Epithelial cell of esophagus (primary cell): ENCODE measurements around the gene CFAP20DC.
"Not testable (repeated sequence)": the region's sequence is repeated elsewhere in the genome, so short reads cannot be mapped to it uniquely, and the experiment has no call there.

ENCODE experiments used
- DNase-seq: peaks from one replicate; pipeline ENCODE4 v3.0.0; 2010; ENCODE audit warnings: low read depth
- H3K4me3 ChIP-seq: 2 replicates; pipeline ENCODE4 v1.5.1; 2011; ENCODE audit warnings: mild to moderate bottlenecking, low read length, control low read depth
- CTCF ChIP-seq: IDR thresholded peaks from 2 replicates; pipeline ENCODE4 v1.5.1; 2011; ENCODE audit warnings: low read depth, mild to moderate bottlenecking, low read length, control low read depth, inconsistent platforms; ENCODE audit not compliant: insufficient read depth; ENCODE audit errors: missing control alignments

The CFAP20DC gene

GRCh38 chr3:58696093-58696492 lies 353.7 kb downstream of the CFAP20DC start:
- H3K4me3 ChIP-seq, result no peak overlapping the region
- no peak for TF ChIP-seq CTCF
- no peak for DNase-seq

- not testable (repeated sequence) for H3K4me3 ChIP-seq, DNase-seq
These were observed 354.5 kb downstream of the CFAP20DC start for GRCh38 chr3:58695284-58695683.

- no peak for TF ChIP-seq CTCF
- no peak overlapping the region for H3K4me3 ChIP-seq
- no peak for DNase-seq
These were observed 355.6 kb downstream of the CFAP20DC start for GRCh38 chr3:58693940-58694850.

- no peak overlapping the region for H3K4me3 ChIP-seq
- TF ChIP-seq CTCF, result no peak
- no peak for DNase-seq
These were observed 357.3 kb downstream of the CFAP20DC start for GRCh38 chr3:58692484-58692883.
